Posterior cingulate gyrus (tissue), 11 donors: ENCODE results near the gene LMTK2.

Experiments used
- DNase-seq, 10 donors: peaks; one replicate each; pipeline versions ENCODE4 v3.0.0 to v3.0.0-alpha.2; 2020 to 2021; ENCODE audit warnings: mixed read lengths in 3 of 10
- intact Hi-C: fragments of 100-400 bp; cut with DNase I; formaldehyde crosslinking; loops from one replicate; pipeline ENCODE4 v1.15.1; 2023

The LMTK2 gene

DNA sequence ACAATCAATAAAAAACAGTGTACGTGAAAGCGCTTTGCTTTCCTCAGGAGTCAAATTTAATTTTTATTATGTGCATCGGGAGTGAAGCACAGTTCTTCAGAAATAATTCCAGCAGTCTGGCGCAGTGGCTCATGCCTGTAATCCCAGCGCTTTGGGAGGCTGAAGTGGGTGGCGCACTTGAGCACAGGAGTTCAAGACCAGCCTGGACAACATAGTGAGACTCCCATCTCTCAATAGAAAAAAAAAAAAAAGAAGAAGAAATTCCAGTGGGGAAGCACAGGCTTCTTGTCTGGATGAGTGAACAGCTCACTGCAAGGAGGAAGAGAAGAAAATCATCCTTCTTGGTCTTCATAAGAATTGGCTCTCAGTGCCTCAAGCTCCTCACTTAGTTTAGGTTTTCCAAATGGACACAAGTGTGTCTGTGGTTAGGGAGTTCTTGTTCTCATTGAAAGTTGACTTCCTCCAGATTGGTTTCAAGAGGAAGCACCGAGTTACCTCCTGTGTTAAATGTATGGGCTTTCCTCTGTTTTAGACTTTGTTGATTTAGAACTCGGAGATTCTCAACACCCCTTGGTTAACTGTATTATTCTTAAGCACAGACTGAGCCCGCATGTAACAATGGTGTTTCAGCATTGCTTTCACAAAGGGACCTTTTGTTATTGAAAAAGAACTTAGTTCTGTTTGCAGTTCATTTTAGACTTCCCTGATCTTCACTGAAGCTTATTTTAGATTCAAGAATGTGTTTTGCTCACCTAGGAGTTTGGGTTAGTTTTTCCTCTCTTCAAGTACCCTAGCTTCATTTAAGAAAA lies 28.0 kb downstream of the LMTK2 start:
- intact Hi-C loops = no loop called here
- DNase-seq = no peak

GRCh38 chr7:98135984-98136383 lies 29.3 kb downstream of the LMTK2 start:
- intact Hi-C loops = loop anchor here (1.0 kb wide), 1 partner anchor 14 kb away; no protein-coding TSS in a partner anchor
- no peak for DNase-seq

DNA sequence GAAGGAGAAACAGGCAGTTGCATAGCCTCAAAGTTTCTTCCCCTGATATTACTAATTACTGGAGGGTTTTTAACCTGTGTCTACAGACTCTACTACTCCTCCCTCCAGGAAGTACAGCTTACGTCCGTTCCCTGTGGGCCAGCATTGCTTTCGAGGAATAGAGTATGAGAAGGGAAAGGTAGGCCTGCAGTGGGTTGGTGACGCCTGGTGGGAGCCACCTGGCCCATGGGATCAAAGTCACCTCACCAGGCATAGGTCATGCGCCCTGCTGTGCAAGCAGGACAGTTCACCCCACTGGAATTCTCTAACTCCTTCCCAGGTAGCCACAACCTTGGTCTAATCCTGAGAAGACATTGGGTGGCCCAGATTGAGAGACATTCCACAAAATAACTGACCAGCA lies 29.8 kb downstream of the LMTK2 start:
- intact Hi-C loops = loop anchor here (1.0 kb wide), 1 partner anchor 14 kb away; no protein-coding TSS in a partner anchor
- DNase-seq = no peak

GRCh38 chr7:98137134-98137825 lies 30.6 kb downstream of the LMTK2 start:
- DNase-seq = no peak
- intact Hi-C loops = no loop called here

DNA sequence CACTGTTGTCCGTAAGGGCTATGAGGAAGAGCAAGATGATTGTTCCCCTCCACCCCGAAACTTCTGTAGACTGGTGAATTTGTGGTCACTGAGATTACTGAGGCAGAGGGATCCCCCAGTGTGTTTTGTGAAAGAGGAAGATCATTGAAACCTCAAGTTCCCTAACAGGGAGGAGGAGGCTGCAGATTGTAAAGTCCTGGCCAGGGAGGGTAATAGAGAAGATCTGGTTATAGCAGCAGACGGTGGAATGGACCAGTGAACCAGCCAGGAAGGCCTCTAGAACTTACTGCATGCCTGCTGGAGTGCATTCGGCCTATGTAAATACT lies 31.1 kb downstream of the LMTK2 start:
- intact Hi-C loops = no loop called here
- no peak for DNase-seq

DNA sequence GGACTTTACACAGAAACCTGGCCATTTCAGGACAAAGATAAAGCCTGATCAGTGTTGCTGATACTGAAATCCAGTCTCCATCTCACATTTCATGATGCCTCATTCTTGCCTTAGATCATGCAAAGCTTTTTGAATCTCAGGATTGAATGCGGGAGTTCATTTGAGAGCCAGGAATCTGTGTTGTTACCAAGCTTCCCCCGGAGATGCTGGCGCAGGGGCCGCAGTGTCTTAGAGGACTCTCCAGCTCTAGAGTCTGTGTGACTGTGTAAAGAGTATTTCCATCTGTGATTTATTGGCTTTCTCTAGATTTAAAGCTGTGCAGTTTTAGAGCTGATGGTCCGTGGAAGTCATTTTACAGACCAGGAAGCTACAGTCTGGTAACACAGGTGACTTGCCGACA lies 32.0 kb downstream of the LMTK2 start:
- intact Hi-C loops = no loop called here
- peak in 3 of 10 donors; percentile 34 to 87 (median 75) for DNase-seq

- DNase-seq = no peak
- intact Hi-C loops = no loop called here
These were observed 36.0 kb downstream of the LMTK2 start for GRCh38 chr7:98142658-98143057.

DNA sequence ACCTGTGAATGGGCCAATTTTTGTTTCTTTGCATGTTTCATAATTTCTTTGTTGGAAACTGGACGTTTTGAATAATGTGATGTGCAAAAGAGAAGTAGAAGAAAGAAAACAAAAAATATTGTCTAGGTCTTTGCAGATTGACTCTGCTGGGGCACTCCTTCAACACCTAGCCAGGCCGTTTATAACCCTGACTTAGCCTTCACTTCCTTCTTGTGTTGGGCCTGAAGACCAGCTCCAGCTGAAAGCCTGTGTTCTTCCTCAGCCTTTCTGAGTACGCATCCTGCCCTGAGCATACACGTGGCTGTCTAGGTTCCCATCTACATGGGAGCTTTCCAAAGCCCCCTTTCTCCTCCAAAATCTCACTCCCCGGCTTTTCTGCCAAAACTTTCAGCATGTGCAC lies 41.9 kb downstream of the LMTK2 start:
- intact Hi-C loops = no loop called here
- DNase-seq = no peak

- intact Hi-C loops = no loop called here
- no peak for DNase-seq
These were observed 42.5 kb downstream of the LMTK2 start for GRCh38 chr7:98149116-98149692.

DNA sequence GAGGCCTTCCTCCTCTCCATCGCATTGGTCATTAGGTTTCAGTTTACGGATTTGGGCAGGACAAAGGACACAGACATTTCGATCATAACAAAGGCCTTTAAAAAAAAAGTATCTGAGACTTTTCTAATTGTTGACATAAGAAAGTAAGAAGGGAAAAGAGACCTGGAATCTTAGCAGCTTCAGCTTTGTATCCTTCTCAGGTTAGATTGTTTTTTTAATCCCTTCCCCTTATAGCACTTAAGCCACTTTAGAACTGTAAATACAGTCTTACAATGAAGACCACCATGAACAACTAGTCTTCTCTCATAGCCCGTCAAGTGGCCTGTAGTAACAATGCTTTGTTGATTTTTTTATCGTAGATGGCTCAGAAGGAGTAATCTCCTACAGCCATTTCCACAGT lies 45.2 kb downstream of the LMTK2 start:
- no peak for DNase-seq
- intact Hi-C loops = no loop called here

GRCh38 chr7:98156700-98157099 lies 50.0 kb downstream of the LMTK2 start:
- intact Hi-C loops = no loop called here
- no peak for DNase-seq

GRCh38 chr7:98157761-98158160 lies 51.1 kb downstream of the LMTK2 start:
- DNase-seq = no peak
- intact Hi-C loops = no loop called here

DNA sequence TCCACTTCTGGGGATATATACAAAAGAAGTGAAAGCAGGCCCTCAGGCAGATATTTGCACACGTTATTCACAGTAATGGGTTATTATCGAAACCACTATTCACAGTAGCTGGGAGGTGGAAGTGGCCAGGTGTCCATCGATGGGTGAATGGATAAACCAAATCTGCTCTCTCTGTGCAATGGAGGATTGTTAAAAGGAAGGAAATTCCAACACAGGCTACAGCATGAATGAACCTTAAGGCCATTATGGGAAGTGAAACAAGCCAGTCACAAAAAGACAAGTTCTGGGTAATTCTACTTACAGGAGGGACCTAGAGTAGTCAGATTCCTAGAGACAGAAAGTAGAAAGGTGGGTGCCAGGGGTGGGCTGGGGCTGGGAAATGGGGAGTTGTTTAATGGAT lies 56.1 kb downstream of the LMTK2 start:
- DNase-seq = no peak
- intact Hi-C loops = no loop called here

GRCh38 chr7:98163269-98163668 lies 56.6 kb downstream of the LMTK2 start:
- DNase-seq = no peak
- intact Hi-C loops = no loop called here

DNA sequence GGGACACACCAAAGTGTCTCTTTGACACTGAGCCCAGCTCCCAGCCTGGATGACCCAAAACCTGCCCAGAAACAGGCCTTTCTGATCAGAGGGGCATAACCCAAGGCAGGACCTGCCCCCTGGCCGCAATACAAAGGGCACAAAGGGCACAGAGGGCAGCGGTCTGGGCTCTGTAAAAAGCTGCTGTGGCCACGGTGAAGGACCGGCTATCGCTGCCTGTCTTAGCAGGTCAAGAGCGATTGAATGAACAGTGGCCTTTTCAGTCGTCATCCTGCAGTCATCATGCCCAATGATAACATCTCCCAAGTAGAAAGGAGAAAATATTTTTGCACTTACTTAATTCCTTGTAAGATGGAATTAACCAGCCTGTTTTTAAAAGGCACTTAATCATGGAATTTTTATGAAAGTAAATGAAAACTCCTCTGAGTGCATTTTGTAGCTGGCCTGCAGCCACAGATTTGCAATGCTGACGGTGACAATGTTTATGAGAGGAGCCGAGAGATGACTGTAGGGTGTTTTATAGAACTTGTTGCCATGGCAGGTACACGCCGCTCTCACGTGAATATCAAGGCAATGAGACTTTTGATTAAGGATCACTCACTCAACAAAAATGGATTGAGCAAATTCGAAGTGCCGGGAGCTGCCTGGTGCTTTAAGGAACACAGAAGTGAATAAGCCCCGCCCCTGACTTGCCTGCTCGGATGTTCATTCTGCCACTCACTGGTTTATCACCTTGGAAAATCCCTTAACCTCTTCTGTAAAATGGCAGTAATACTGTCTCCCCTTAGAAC lies 57.2 kb downstream of the LMTK2 start:
- DNase-seq = no peak
- intact Hi-C loops = no loop called here

DNA sequence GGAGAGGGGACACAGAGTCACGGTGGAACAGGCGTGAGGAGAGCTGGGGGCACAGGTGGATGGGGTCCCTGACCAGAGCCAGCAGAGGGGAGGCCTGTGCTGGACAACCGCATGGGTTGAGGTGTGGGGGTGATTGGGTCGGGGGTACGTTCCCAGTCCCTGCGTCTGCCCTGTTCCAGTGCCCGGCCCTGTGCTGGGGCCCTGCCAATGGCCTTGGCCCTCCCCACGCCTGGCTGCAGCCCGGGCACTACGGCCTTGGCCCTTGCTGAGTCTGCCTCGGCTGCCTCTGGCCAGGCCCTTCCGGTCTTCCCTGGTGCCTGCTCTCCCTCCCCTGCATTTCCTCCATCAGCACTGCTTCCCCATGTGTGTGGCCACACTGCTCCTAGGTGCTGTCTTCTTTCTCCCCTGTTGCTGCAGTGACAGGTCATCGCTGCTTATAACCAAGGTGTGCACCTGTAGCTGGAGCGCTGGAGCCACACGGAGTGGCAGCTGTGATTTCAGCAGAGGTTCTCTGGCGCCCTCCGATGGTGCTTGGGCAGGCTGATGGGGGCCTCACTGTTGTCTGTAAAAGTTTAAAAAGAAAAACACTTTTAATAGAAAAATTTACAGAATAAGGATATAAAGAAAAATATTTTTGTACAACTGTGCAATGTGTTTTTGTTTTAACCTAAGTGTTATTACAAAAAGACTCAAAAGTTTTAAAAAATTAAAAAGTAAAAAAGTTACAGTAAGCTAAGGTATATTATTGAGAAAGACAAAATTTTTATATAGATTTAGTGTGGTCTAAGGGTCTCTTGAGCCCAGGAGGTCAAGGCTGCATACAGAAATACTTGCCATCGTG lies 59.4 kb downstream of the LMTK2 start:
- intact Hi-C loops = loop anchor here (1.0 kb wide), 1 partner anchor 60 kb away; the partner anchor contains the start of gene LMTK2
- peak in 9 of 10 donors; percentile 57 to 94 (median 68) for DNase-seq

- intact Hi-C loops = loop anchor here (1.0 kb wide), 1 partner anchor 60 kb away; the partner anchor contains the start of gene LMTK2
These were observed 60.0 kb downstream of the LMTK2 start for GRCh38 chr7:98166668-98166970.

DNA sequence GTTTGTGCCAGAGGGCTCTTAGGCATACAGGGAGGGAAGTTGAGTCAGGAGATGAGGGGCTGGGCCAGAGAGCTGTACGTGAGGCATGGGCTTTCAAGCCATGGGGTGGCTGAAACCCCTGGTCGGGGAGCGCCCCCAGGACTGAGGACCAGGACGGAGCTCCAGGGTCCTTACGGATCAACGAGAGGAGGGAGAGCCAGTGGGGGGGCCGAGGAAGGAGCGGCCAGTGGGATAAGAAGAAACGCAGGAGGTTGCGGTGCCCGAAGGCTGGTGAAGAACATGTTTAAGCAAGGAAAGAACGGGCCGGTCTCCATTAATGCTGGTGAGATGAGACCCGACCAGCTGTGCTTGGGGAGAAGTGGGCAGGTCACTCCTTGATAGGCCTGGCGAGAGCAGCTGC lies 61.0 kb downstream of the LMTK2 start:
- peak in 1 of 10 donors; percentile 71 for DNase-seq
- intact Hi-C loops = loop anchor here (1.0 kb wide), 1 partner anchor 146 kb away; no protein-coding TSS in a partner anchor

More at GRCh38 chr7:98166668-98166970, 60.0 kb downstream of the LMTK2 start:
- no peak for DNase-seq

DNA sequence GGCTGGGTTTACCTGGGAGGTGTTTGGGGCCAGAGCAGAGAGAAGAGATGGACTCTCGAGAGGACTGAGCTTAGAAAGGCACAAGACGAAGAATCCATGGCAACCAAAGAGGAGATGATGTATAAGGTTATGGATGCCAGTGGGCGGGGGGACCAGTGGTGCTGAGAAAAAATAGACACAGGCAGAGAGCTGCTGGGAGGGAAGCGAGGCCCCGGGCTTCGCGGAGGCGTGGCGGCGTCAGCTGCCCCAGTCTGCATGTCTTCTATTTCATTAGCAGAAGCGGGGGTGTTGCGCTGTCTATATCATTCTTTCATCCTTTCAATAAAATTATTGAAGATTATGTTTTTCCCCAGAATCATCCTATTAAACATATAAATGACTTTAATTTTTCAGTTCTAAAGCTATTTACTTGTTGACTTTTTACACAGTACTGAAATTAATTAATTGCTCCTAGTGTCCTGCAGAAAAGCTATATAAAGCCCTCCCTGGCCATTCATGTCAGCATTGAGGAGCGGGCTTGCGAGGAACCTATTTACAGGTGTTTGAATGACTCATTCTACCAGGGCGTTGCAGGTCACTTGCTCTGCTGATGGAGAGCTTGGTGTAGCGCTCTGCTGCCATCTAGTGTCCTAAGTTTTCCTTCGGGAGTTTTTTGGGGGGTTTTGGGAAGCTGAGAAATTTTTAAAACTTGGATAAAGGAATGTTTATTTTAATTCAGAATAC lies 61.7 kb downstream of the LMTK2 start:
- intact Hi-C loops = loop anchor here (1.0 kb wide), 1 partner anchor 147 kb away; no protein-coding TSS in a partner anchor
- DNase-seq = peak in 8 of 10 donors; percentile 58 to 93 (median 70)
